HepG2 (cell line): Measurements from ENCODE around the gene SS18L1. TPM values are rescaled to one million over a fixed set of nuclear protein-coding genes. Genes with fewer than 3 reads are reported as not detected.

Experiments
- ATAC-seq: fragments of 200-7000 bp; cut with Tn5 transposase; 3 replicates; pipeline ENCODE4 v1.9.1; 2020; ENCODE audit warnings: mild to moderate bottlenecking, moderate library complexity
- BruUV-seq: library from RNA; stranded (reverse); fragments of 400-500 nt; replicated peaks from 2 replicates; lab custom pipeline; 2021; lab: Mats Ljungman, UMichigan
- CTCF ChIA-PET: fragments of 300-600 bp; formaldehyde crosslinking; extraction: SDS; loops from one replicate; lab custom pipeline; 2021; ENCODE audit warnings: low total read pairs, inconsistent platforms, low intra/inter-chr PET ratio; lab: Yijun Ruan, JAX
- POLR2A ChIA-PET: fragments of 350-600 bp; sonication (Branson Sonifier 250); formaldehyde crosslinking; loops from one replicate; lab custom pipeline; 2020; ENCODE audit warnings: antibody characterized with exemption, inconsistent platforms; lab: Yijun Ruan, JAX
- DNase-seq: peaks from one replicate; pipeline ENCODE4 v3.0.0-alpha.2; 2015; ENCODE audit warnings: low spot score
- FAIRE-seq: peaks from 3 replicates; lab custom pipeline; 2011; peaks lifted over from hg19 to GRCh38; lab: Jason Lieb, UNC
- H2AFZ ChIP-seq: one replicate; pipeline ENCODE4 v1.6.1; 2011; ENCODE audit warnings: low read length, inconsistent platforms
- H3K27ac ChIP-seq: fragments of 300-600 bp; 3 replicates; pipeline ENCODE4 v1.8.0; 2011; ENCODE audit warnings: mixed run types, mild to moderate bottlenecking, mixed read lengths, low read length, inconsistent platforms; ENCODE audit not compliant: insufficient read depth; ENCODE audit errors: extremely low read length
- H3K27me3 ChIP-seq, 2 experiments: fragments of 200-600 bp in 1 of 2; 2 replicates in 1 of 2; 3 replicates in 1 of 2; pipeline versions ENCODE4 v1.6.0 to v1.8.0; 2011; ENCODE audit warnings: low read length in 2 of 2, mild to moderate bottlenecking in 2 of 2, moderate library complexity in 2 of 2, inconsistent platforms in 1 of 2; ENCODE audit not compliant: insufficient read depth in 2 of 2, control insufficient read depth in 1 of 2
- H3K36me3 ChIP-seq, 2 experiments: fragments of 200-600 bp in 1 of 2; replicated peaks in 1 of 2; 2 replicates in 1 of 2; 3 replicates in 1 of 2; pipeline versions ENCODE4 v1.5.1 to v1.8.0; 2011; ENCODE audit warnings: low read length in 2 of 2, inconsistent platforms in 1 of 2; ENCODE audit not compliant: insufficient read depth in 2 of 2, control insufficient read depth in 1 of 2
- H3K4me1 ChIP-seq: 2 replicates; pipeline ENCODE4 v1.5.1; 2012; ENCODE audit warnings: low read length, inconsistent platforms; ENCODE audit not compliant: insufficient read depth
- H3K4me2 ChIP-seq: 2 replicates; pipeline ENCODE4 v1.6.0; 2011; ENCODE audit warnings: low read depth, low read length, inconsistent platforms
- H3K4me3 ChIP-seq, 3 experiments: fragments of 200-600 bp in 1 of 3; sonication (generic), shearing (Covaris generic) in 1 of 3; replicated peaks in 1 of 3; 2 replicates each; pipeline ENCODE4 v1.5.1; 2011 to 2016; ENCODE audit warnings: low read length in 3 of 3, inconsistent platforms in 2 of 3, low read depth in 2 of 3, mild to moderate bottlenecking in 2 of 3, control low read depth in 1 of 3, mixed read lengths in 1 of 3; ENCODE audit not compliant: insufficient read depth in 1 of 3
- H3K79me2 ChIP-seq: one replicate; pipeline ENCODE4 v1.6.1; 2011; ENCODE audit warnings: low read length, inconsistent platforms; ENCODE audit not compliant: insufficient read depth
- H3K9ac ChIP-seq: 2 replicates; pipeline ENCODE4 v1.6.0; 2011; ENCODE audit warnings: mild to moderate bottlenecking, low read depth, low read length, inconsistent platforms; ENCODE audit not compliant: insufficient read depth
- H3K9me3 ChIP-seq: 2 replicates; pipeline ENCODE4 v1.5.1; 2012; ENCODE audit warnings: mild to moderate bottlenecking, low read length
- H4K20me1 ChIP-seq: 2 replicates; pipeline ENCODE4 v1.6.0; 2011; ENCODE audit warnings: inconsistent platforms, mild to moderate bottlenecking, low read length, moderate library complexity; ENCODE audit not compliant: insufficient read depth
- AHR ChIP-seq: IDR thresholded peaks from 2 replicates; pipeline ENCODE4 v1.6.1; 2018; ENCODE audit warnings: missing genetic modification reagents, missing compliant biosample characterization
- CREB3 ChIP-seq: sonication (generic); formaldehyde crosslinking; IDR thresholded peaks from 2 replicates; pipeline ENCODE4 v1.5.0; 2020; ENCODE audit warnings: missing genetic modification reagents
- DZIP1 ChIP-seq: sonication (generic); formaldehyde crosslinking; IDR thresholded peaks from 2 replicates; pipeline ENCODE4 v1.5.0; 2020; ENCODE audit warnings: mild to moderate bottlenecking, missing genetic modification reagents
- ELF3 ChIP-seq: IDR thresholded peaks from 2 replicates; pipeline ENCODE4 v1.6.1; 2016; ENCODE audit warnings: missing genetic modification reagents, missing compliant biosample characterization
- FOXC1 ChIP-seq: sonication (generic); formaldehyde crosslinking; IDR thresholded peaks from 2 replicates; pipeline ENCODE4 v1.8.0; 2022; ENCODE audit warnings: mild to moderate bottlenecking, missing genetic modification reagents, borderline replicate concordance
- HNRNPL ChIP-seq: fragments of 200-400 bp; formaldehyde crosslinking; IDR thresholded peaks from 2 replicates; pipeline ENCODE4 v1.6.1; 2017; ENCODE audit warnings: mild to moderate bottlenecking, low read depth, low read length
- HOXD1 ChIP-seq: sonication (generic); formaldehyde crosslinking; IDR thresholded peaks from 2 replicates; pipeline ENCODE4 v1.5.0; 2020; ENCODE audit warnings: missing genetic modification reagents
- IRF2 ChIP-seq: IDR thresholded peaks from 2 replicates; pipeline ENCODE4 v1.6.1; 2018; ENCODE audit warnings: missing genetic modification reagents, missing compliant biosample characterization
- MEIS1 ChIP-seq: sonication (generic); formaldehyde crosslinking; IDR thresholded peaks from 2 replicates; pipeline ENCODE4 v1.9.0; 2021; ENCODE audit warnings: mild to moderate bottlenecking, missing genetic modification reagents, moderate library complexity, borderline replicate concordance
- NR3C1 ChIP-seq: sonication (generic); formaldehyde crosslinking; IDR thresholded peaks from 2 replicates; pipeline ENCODE4 v1.4.0; 2020; ENCODE audit warnings: missing genetic modification reagents
- RAD51 ChIP-seq: fragments of 450-650 bp; IDR thresholded peaks from 2 replicates; pipeline ENCODE4 v1.6.1; 2016; ENCODE audit warnings: borderline replicate concordance
- RBFOX2 ChIP-seq: fragments of 200-400 bp; formaldehyde crosslinking; IDR thresholded peaks from 2 replicates; pipeline ENCODE4 v1.6.1; 2017; ENCODE audit warnings: low read depth, mild to moderate bottlenecking, low read length
- REL ChIP-seq: sonication (generic); formaldehyde crosslinking; conservative IDR thresholded peaks from 2 replicates; pipeline ENCODE4 v1.8.0; 2022; ENCODE audit warnings: mild to moderate bottlenecking, missing genetic modification reagents, moderate library complexity
- SIX4 ChIP-seq: sonication (generic); formaldehyde crosslinking; IDR thresholded peaks from 2 replicates; pipeline ENCODE4 v1.4.0; 2020; ENCODE audit warnings: missing genetic modification reagents
- SMAD9 ChIP-seq: sonication (generic); formaldehyde crosslinking; IDR thresholded peaks from 2 replicates; pipeline ENCODE4 v1.5.1; 2020; ENCODE audit warnings: mild to moderate bottlenecking, missing genetic modification reagents
- SOX5 ChIP-seq: IDR thresholded peaks from 2 replicates; pipeline ENCODE4 v1.6.1; 2016; ENCODE audit warnings: borderline replicate concordance
- TERF1 ChIP-seq: sonication (generic); formaldehyde crosslinking; IDR thresholded peaks from 2 replicates; pipeline ENCODE4 v1.8.0; 2022; ENCODE audit warnings: mild to moderate bottlenecking, missing genetic modification reagents, moderate library complexity
- ZNF263 ChIP-seq: sonication (generic); formaldehyde crosslinking; IDR thresholded peaks from 2 replicates; pipeline ENCODE4 v1.4.0; 2020; ENCODE audit warnings: missing genetic modification reagents
- ZNF33B ChIP-seq: sonication (generic); formaldehyde crosslinking; IDR thresholded peaks from 2 replicates; pipeline ENCODE4 v1.5.1; 2020; ENCODE audit warnings: mild to moderate bottlenecking, missing genetic modification reagents
- ZNF703 ChIP-seq: sonication (generic); formaldehyde crosslinking; IDR thresholded peaks from 2 replicates; pipeline ENCODE4 v1.5.1; 2020; ENCODE audit warnings: missing genetic modification reagents, mild to moderate bottlenecking, moderate library complexity, borderline replicate concordance
- ZNF768 ChIP-seq: sonication (generic); formaldehyde crosslinking; IDR thresholded peaks from 2 replicates; pipeline ENCODE4 v1.4.0; 2020; ENCODE audit warnings: missing genetic modification reagents
- ZNF773 ChIP-seq: sonication (generic); formaldehyde crosslinking; IDR thresholded peaks from 2 replicates; pipeline ENCODE4 v1.4.0; 2020; ENCODE audit warnings: missing genetic modification reagents, borderline replicate concordance
- ZZZ3 ChIP-seq: sonication (generic); formaldehyde crosslinking; IDR thresholded peaks from 2 replicates; pipeline ENCODE4 v1.4.0; 2020; ENCODE audit warnings: missing genetic modification reagents, mild to moderate bottlenecking, borderline replicate concordance
- WGBS: methylation state at CpG from one replicate; pipeline ENCODE4 v1.1.6; 2017; ENCODE audit warnings: low lambda C conversion rate; 5-methylcytosine and 5-hydroxymethylcytosine counted together
- in situ Hi-C: cut with HindIII; loops from 2 replicates; pipeline ENCODE4 v1.10.0; 2017; ENCODE audit warnings: low pct_unique_long_range_greater_than_20kb; ENCODE audit not compliant: extremely low pct_ligation_motif_present
- intact Hi-C: fragments of 100-400 bp; cut with micrococcal nuclease; formaldehyde crosslinking; loops from one replicate; pipeline ENCODE4 v1.10.0; 2022; ENCODE audit not compliant: unreplicated experiment
- polyA plus RNA-seq, 8 experiments: library from polyadenylated mRNA; depleted of rRNA in 3 of 8; stranded (reverse) in 7 of 8; unstranded in 1 of 8; fragments of >200 nt; fragmentation: Illumina TruSeq in 4 of 8; extraction: Trizol in 4 of 8; gene quantifications; 2 replicates each; pipeline versions ENCODE4 v1.2.1 to v1.2.3, GENCODE V29; 2011 to 2016; ENCODE audit warnings: low read depth in 4 of 8, missing spikeins in 1 of 8, mixed read lengths in 1 of 8; ENCODE audit not compliant: insufficient read depth in 1 of 8
- total RNA-seq, 5 experiments: library from RNA; depleted of rRNA; stranded (reverse); fragments of >200 nt; fragmentation: Illumina TruSeq; extraction: Trizol; gene quantifications; 2 replicates each; pipeline ENCODE4 v1.2.3, GENCODE V29; 2016; ENCODE audit warnings: low read depth in 1 of 5

Gene SS18L1
- total and polyA plus RNA-seq, 2 of the 13 experiments (the other 11 are each of a cell fraction or from before 2014, with no cell fraction given), result 17.8 to 27.6 TPM

- no peaks in the 10 kb centered on the region for H3K27me3 ChIP-seq
- H3K4me2 ChIP-seq, result peak overlapping the region; percentile 69
- no peak overlapping the region for H2AFZ ChIP-seq
- H3K4me1 ChIP-seq, result peaks cover 60% of the 10 kb centered on the region
- H3K9ac ChIP-seq, result peak overlapping the region; percentile 35
- H3K4me3 ChIP-seq, result peak overlapping the region in 2 of 3 experiments; percentile 6 to 47; a peak in 4 of 6 replicates
- ATAC-seq (peak; percentile 8; the same call in 2 of the 3 replicates), DNase-seq (peak; percentile 51), FAIRE-seq (no peak)
- ChIA-PET POLR2A (interaction anchor here (0.6 to 0.7 kb wide), 2 partner anchors 82 to 238 kb away, joined by 3 to 5 read pairs; partner anchors contain the start of gene RPS21), CTCF (no interaction called here)
- intact Hi-C loops, result no loop called here
- in situ Hi-C loops, result no loop called here
- WGBS, result 53% methylated on average over 16 of the region's 20 CpGs
- no peaks in the 10 kb centered on the region for H3K9me3 ChIP-seq
- H3K36me3 ChIP-seq, result peaks cover 8 to 20% of the 10 kb centered on the region in 2 experiments; a peak in 4 of 5 replicates
- no TSS peak for BruUV-seq
- H3K79me2 ChIP-seq, result peaks cover 96% of the 10 kb centered on the region
- H3K27ac ChIP-seq, result peak overlapping the region; percentile 60
- H4K20me1 ChIP-seq, result peaks cover 47% of the 10 kb centered on the region
- TF ChIP-seq MEIS1 (CRISPR knock-in tag) (no peak), CREB3 (CRISPR knock-in tag) (no peak), NR3C1 (no peak), ZNF263 (peak; percentile 67), SMAD9 (CRISPR knock-in tag) (no peak), HOXD1 (CRISPR knock-in tag) (no peak), HNRNPL (0 out of 2 replicates have a peak, but pooled peaks have one; percentile 28), TERF1 (CRISPR knock-in tag) (no peak), RBFOX2 (0 out of 2 replicates have a peak, but pooled peaks have one; percentile 39), FOXC1 (CRISPR knock-in tag) (no peak), ELF3 (CRISPR knock-in tag) (no peak), ZZZ3 (CRISPR knock-in tag) (no peak), ZNF773 (CRISPR knock-in tag) (no peak), REL (CRISPR knock-in tag) (no peak), RAD51 (no peak), AHR (CRISPR knock-in tag) (0 out of 2 replicates have a peak, but pooled peaks have one; percentile 13), SIX4 (no peak), DZIP1 (CRISPR knock-in tag) (0 out of 2 replicates have a peak, but pooled peaks have one; percentile 81), IRF2 (no peak), ZNF768 (CRISPR knock-in tag) (no peak), ZNF703 (CRISPR knock-in tag) (no peak), ZNF33B (CRISPR knock-in tag) (0 out of 2 replicates have a peak, but pooled peaks have one; percentile 67), SOX5 (CRISPR knock-in tag) (no peak)
Observed at GRCh38 chr20:62148908-62149314, 5.3 kb downstream of the SS18L1 start.
